Calu3 (cell line): Measurements from ENCODE around the gene IGFL4. TPM values are rescaled to one million over a fixed set of nuclear protein-coding genes. Genes with fewer than 3 reads are reported as not detected.

ENCODE experiments used
- BruUV-seq: library from RNA; stranded (reverse); fragments of 400-500 nt; replicated peaks from 2 replicates; lab custom pipeline; 2021; lab: Mats Ljungman, UMichigan
- CTCF ChIA-PET: fragments of 300-600 bp; sonication (Branson Sonifier 250); formaldehyde crosslinking; loops from one replicate; lab custom pipeline; 2022; ENCODE audit warnings: antibody characterized with exemption; lab: Charles Lee
- DNase-seq: peaks from one replicate; pipeline ENCODE4 v3.0.0; 2022
- H3K27ac Mint-ChIP-seq: one replicate; pipeline ENCODE4 v1.8.0; 2022; ENCODE audit warnings: mixed read lengths; ENCODE audit not compliant: unreplicated experiment
- H3K27me3 Mint-ChIP-seq: one replicate; pipeline ENCODE4 v1.8.0; 2022; ENCODE audit warnings: mixed read lengths; ENCODE audit not compliant: unreplicated experiment
- H3K36me3 Mint-ChIP-seq: one replicate; pipeline ENCODE4 v1.8.0; 2022; ENCODE audit warnings: mild to moderate bottlenecking, moderate library complexity, mixed read lengths; ENCODE audit not compliant: insufficient read depth, unreplicated experiment
- H3K4me1 Mint-ChIP-seq: one replicate; pipeline ENCODE4 v1.8.0; 2022; ENCODE audit warnings: mild to moderate bottlenecking, low read depth, mixed read lengths; ENCODE audit not compliant: unreplicated experiment
- H3K4me3 Mint-ChIP-seq: one replicate; pipeline ENCODE4 v1.8.0; 2022; ENCODE audit warnings: mild to moderate bottlenecking, low read depth, moderate library complexity, mixed read lengths; ENCODE audit not compliant: unreplicated experiment
- H3K9me3 Mint-ChIP-seq: one replicate; pipeline ENCODE4 v1.8.0; 2022; ENCODE audit warnings: low read depth, mixed read lengths; ENCODE audit not compliant: unreplicated experiment
- intact Hi-C: fragments of 100-400 bp; cut with micrococcal nuclease; formaldehyde crosslinking; loops from one replicate; pipeline ENCODE4 v1.10.0; 2022; ENCODE audit not compliant: unreplicated experiment
- total RNA-seq: library from RNA; stranded (reverse); gene quantifications from 2 replicates; pipeline ENCODE4 v1.2.3, GENCODE V29; 2022
- TF ChIP-seq, protein P1 (sequence below): fragments of 200-600 bp; IDR thresholded peaks from one replicate; pipeline ENCODE4 v1.8.0; 2022; ENCODE audit warnings: antibody characterized with exemption; ENCODE audit not compliant: unreplicated experiment

Gene IGFL4
- total RNA-seq, 1 experiment from 2014 or later: not detected

DNA sequence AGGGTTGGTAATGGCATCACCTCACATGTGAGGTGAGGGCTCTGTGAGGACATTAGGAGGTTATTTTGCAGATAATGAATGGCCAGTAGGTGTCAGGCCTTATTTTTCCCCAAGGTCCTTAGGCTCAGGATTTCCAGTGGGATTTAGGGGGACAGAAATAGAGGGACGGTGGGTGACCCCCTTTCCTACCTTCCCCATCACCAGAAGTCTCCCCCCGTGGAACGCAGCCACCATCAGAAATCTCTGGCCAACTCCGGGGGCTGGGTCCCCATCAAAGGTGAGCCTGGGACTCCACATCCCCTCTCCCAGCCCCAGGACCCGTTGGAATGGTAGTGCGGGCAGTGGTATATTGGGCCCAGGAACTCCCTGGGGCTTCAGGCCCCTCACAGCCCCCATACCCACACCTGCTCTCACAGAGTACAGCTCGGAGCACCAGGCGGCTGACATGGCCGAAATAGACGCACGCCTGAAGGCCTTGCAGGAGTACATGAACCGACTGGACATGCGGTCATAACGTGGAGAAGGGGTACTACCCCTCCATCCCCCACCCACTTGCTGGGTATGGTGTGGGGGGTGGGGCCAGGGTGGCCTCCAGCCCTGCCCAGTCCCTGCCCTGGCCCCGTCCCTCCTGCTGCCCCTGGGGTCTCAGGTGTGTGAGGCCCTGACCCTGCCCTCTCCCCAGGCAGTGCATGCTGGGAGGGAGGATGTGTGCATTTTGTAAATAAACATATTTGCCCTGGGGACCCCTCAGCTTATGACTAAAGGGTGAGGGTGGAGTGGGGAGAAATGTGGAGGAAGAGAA, 22.7 kb downstream of the IGFL4 start:
- intact Hi-C loops: no loop called here
- BruUV-seq: no TSS peak
- Mint-ChIP-seq H3K9me3 (no peaks in the 10 kb centered on the region), H3K27me3 (peaks cover 27% of the 10 kb centered on the region), H3K4me1 (peaks cover 21% of the 10 kb centered on the region), H3K36me3 (peaks cover 11% of the 10 kb centered on the region), H3K27ac (no peak overlapping the region), H3K4me3 (no peak overlapping the region)
- CTCF ChIA-PET: no interaction called here
- TF ChIP-seq, protein P1, sequence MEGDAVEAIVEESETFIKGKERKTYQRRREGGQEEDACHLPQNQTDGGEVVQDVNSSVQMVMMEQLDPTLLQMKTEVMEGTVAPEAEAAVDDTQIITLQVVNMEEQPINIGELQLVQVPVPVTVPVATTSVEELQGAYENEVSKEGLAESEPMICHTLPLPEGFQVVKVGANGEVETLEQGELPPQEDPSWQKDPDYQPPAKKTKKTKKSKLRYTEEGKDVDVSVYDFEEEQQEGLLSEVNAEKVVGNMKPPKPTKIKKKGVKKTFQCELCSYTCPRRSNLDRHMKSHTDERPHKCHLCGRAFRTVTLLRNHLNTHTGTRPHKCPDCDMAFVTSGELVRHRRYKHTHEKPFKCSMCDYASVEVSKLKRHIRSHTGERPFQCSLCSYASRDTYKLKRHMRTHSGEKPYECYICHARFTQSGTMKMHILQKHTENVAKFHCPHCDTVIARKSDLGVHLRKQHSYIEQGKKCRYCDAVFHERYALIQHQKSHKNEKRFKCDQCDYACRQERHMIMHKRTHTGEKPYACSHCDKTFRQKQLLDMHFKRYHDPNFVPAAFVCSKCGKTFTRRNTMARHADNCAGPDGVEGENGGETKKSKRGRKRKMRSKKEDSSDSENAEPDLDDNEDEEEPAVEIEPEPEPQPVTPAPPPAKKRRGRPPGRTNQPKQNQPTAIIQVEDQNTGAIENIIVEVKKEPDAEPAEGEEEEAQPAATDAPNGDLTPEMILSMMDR: no peak
- no peak for DNase-seq

DNA sequence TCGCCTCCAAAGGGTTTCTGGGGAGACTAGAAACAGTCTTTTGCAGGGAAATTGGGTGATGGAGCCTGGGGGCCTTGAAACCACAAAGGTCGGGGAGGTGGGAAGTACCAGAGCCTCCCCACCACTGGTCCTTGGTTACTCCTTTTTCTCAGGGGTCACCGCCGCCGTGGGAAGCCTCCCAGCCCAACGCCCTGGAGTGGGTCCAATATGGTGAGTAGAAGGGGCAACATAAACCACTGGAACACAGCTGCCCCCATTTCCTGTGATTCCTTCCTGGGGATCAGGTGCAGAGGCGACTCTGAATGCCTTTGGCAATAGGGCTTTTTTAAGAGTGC, 23.7 kb downstream of the IGFL4 start:
- no peak overlapping the region for H3K27ac Mint-ChIP-seq
- H3K9me3 Mint-ChIP-seq: no peaks in the 10 kb centered on the region
- H3K27me3 Mint-ChIP-seq: peaks cover 27% of the 10 kb centered on the region
- CTCF ChIA-PET: interaction anchor here (0.6 to 1.6 kb wide), 12 partner anchors 10 to 304 kb away, joined by 3 to 9 read pairs (median 4); partner anchors contain the start of genes CCDC61, MYPOP and SYMPK
- peak overlapping the region; percentile 87 for H3K4me3 Mint-ChIP-seq
- peaks cover 15% of the 10 kb centered on the region for H3K36me3 Mint-ChIP-seq
- DNase-seq: no peak
- intact Hi-C loops: no loop called here
- TF ChIP-seq, protein P1: peak; percentile 42
- peaks cover 21% of the 10 kb centered on the region for H3K4me1 Mint-ChIP-seq
- no TSS peak for BruUV-seq

DNA sequence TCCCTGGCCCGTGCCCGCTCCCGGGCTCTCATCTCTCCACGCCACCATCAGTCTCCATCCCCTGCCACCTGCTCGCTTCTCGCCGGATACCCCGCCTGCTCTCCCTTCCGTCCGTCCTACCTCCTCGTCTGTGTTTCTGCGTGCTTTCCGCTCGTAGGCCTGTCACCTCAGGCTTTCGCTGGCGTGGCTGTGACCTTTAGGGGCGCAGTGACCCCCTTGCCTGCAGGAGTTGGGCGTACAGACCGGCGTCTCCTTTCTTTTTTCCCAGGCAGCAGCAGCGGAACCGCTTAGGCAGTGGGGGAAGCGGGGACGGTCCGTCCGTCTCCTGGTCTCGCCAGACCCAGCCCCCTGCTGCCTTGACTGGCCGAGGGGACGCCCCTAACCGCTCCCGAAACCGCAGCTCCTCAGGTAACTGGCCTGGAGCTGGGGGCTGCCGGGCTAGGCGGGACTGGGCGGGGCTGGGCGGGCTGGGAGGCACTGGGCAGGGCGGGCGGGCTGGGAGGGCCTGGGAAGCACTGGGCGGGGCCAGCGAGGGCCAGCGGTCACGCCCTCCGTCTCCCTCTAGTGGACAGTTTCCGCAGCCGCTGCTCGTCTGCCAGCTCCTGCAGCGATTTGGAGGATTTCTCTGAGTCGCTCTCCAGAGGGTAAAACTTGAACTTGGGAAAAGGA, 24.2 kb downstream of the IGFL4 start:
- intact Hi-C loops: no loop called here
- no TSS peak for BruUV-seq
- Mint-ChIP-seq H3K27ac (peak overlapping the region; percentile 75), H3K36me3 (peaks cover 20% of the 10 kb centered on the region), H3K9me3 (no peaks in the 10 kb centered on the region), H3K27me3 (peaks cover 27% of the 10 kb centered on the region), H3K4me1 (peaks cover 21% of the 10 kb centered on the region), H3K4me3 (peak overlapping the region; percentile 87)
- peak; percentile 93 for DNase-seq
- CTCF ChIA-PET: interaction anchor here (0.6 to 1.6 kb wide), 12 partner anchors 10 to 304 kb away, joined by 3 to 9 read pairs (median 4); partner anchors contain the start of genes CCDC61, MYPOP and SYMPK
- TF ChIP-seq, protein P1: peak; percentile 79

DNA sequence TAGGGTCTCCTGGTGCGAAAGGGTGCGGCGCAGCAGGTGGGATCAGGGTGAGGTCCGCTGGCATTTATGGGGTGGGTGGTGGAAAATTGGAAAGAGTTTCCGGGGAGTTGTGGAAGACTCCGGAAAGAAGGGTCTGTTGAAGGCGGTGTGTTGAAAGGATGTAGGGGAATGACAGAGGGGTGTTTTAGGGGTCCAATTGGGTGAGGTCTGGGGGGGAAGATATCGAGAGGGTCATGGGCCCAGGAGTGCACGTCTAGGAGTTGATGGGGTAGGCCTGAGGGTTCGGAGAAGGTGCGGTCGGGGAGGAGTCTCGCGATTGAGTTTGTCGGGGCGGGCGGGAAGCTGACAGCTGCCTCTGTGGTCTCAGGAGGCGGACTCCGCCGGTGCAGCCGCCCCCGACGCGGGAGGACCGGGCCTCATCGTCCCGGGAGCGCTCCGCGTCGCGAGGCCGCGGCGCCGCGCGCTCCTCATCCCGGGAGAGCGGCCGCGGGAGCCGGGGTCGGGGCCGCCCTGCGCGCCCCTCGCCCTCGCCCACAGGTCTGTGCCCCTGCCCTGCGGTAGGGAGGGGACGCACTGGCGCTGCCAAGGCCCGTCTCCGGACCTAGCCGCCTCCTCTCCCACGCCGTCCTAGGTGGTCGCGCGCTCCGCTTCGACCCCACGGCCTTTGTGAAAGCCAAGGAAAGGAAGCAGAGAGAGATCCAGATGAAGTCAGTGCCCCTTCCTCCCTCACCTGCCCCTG, 24.9 kb downstream of the IGFL4 start:
- Mint-ChIP-seq H3K27me3 (peaks cover 27% of the 10 kb centered on the region), H3K4me3 (peak overlapping the region; percentile 87), H3K27ac (peak overlapping the region; percentile 75), H3K36me3 (peaks cover 20% of the 10 kb centered on the region), H3K9me3 (no peaks in the 10 kb centered on the region), H3K4me1 (peaks cover 21% of the 10 kb centered on the region)
- CTCF ChIA-PET: interaction anchor here (0.9 to 1.6 kb wide), 6 partner anchors 59 to 199 kb away, joined by 3 to 9 read pairs (median 4); partner anchors contain the start of gene MYPOP
- no peak for DNase-seq
- BruUV-seq: no TSS peak
- intact Hi-C loops: no loop called here
- TF ChIP-seq, protein P1: no peak
